ENCODE measurements around the gene QSOX1.

The QSOX1 gene

GRCh38 chr1:180145446-180145845 lies 9.2 kb upstream of the QSOX1 start:
- no peak for DNase-seq (ENCODE audit: low spot score)

- DNase-seq (ENCODE audit: low spot score): no peak
Measured at GRCh38 chr1:180150982-180151381, 3.7 kb upstream of the QSOX1 start.

- DNase-seq (ENCODE audit: low spot score): no peak
Measured at GRCh38 chr1:180151508-180151907, 3.2 kb upstream of the QSOX1 start.

- DNase-seq (ENCODE audit: low spot score): no peak
Measured at GRCh38 chr1:180152588-180152987, 2.1 kb upstream of the QSOX1 start.

GRCh38 chr1:180153032-180153431 lies 1.6 kb upstream of the QSOX1 start:
- no peak for DNase-seq (ENCODE audit: low spot score)

GRCh38 chr1:180154003-180154324 lies 705 bp upstream of the QSOX1 start:
- no peak for DNase-seq (ENCODE audit: low spot score)

- DNase-seq (ENCODE audit: low spot score): no peak
Measured at GRCh38 chr1:180155182-180155682, 563 bp downstream of the QSOX1 start.

GRCh38 chr1:180156201-180156600 lies 1.5 kb downstream of the QSOX1 start:
- DNase-seq (ENCODE audit: low spot score): no peak

GRCh38 chr1:180156631-180157091 lies 2.0 kb downstream of the QSOX1 start:
- no peak for DNase-seq (ENCODE audit: low spot score)

- DNase-seq (ENCODE audit: low spot score): no peak
Measured at GRCh38 chr1:180157108-180157507, 2.4 kb downstream of the QSOX1 start.

GRCh38 chr1:180157576-180158057 lies 2.9 kb downstream of the QSOX1 start:
- DNase-seq (ENCODE audit: low spot score): no peak

- DNase-seq (ENCODE audit: low spot score): no peak
Measured at GRCh38 chr1:180158149-180159147, 3.8 kb downstream of the QSOX1 start.

GRCh38 chr1:180160357-180160756 lies 5.7 kb downstream of the QSOX1 start:
- DNase-seq (ENCODE audit: low spot score): no peak

- no peak for DNase-seq (ENCODE audit: low spot score)
Measured at GRCh38 chr1:180163041-180163440, 8.4 kb downstream of the QSOX1 start.

- no peak for DNase-seq (ENCODE audit: low spot score)
Measured at GRCh38 chr1:180165096-180165495, 10.4 kb downstream of the QSOX1 start.

GRCh38 chr1:180165509-180166435 lies 11.1 kb downstream of the QSOX1 start:
- DNase-seq (ENCODE audit: low spot score): no peak

GRCh38 chr1:180166436-180166800 lies 11.7 kb downstream of the QSOX1 start:
- DNase-seq (ENCODE audit: low spot score): no peak

GRCh38 chr1:180167021-180167701 lies 12.5 kb downstream of the QSOX1 start:
- no peak for DNase-seq (ENCODE audit: low spot score)

GRCh38 chr1:180167721-180168467 lies 13.2 kb downstream of the QSOX1 start:
- no peak for DNase-seq (ENCODE audit: low spot score)

- no peak for DNase-seq (ENCODE audit: low spot score)
Measured at GRCh38 chr1:180168786-180169639, 14.3 kb downstream of the QSOX1 start.
